Central memory CD8-positive, alpha-beta T cell (primary cell): ENCODE data around the gene SLX9.
A peak's percentile ranks its signal among the peaks of the same experiment; 100 is the strongest.

Source experiments
- ATAC-seq: fragments of 150-1000 bp; cut with Tn5 transposase; replicated peaks from 2 replicates; pipeline ENCODE4 v1.10.0; 2022; ENCODE audit warnings: mild to moderate bottlenecking, moderate FRiP score, moderate number of reproducible peaks; ENCODE audit not compliant: poor library complexity, severe bottlenecking; ENCODE audit errors: extremely low read depth
- DNase-seq, 2 donors: peaks; one replicate each; pipeline ENCODE4 v3.0.0; 2021; ENCODE audit warnings: low spot score in 2 of 2
- H3K27ac Mint-ChIP-seq: one replicate; pipeline ENCODE4 v1.8.0; 2022; ENCODE audit warnings: low read depth, mild to moderate bottlenecking, moderate library complexity, mixed read lengths
- H3K27me3 Mint-ChIP-seq: one replicate; pipeline ENCODE4 v1.8.0; 2022; ENCODE audit warnings: mixed read lengths
- H3K36me3 Mint-ChIP-seq: one replicate; pipeline ENCODE4 v1.8.0; 2022; ENCODE audit warnings: mild to moderate bottlenecking, moderate library complexity, mixed read lengths; ENCODE audit not compliant: insufficient read depth
- H3K4me1 Mint-ChIP-seq: one replicate; pipeline ENCODE4 v1.8.0; 2022; ENCODE audit warnings: mixed read lengths
- H3K4me3 Mint-ChIP-seq: one replicate; pipeline ENCODE4 v1.8.0; 2022; ENCODE audit warnings: mild to moderate bottlenecking, moderate library complexity, mixed read lengths
- H3K9me3 Mint-ChIP-seq: one replicate; pipeline ENCODE4 v1.8.0; 2022; ENCODE audit warnings: mixed read lengths

SLX9 gene

GRCh38 chr21:44952116-44952928, 12.5 kb downstream of the SLX9 start:
- DNase-seq (no peak), ATAC-seq (no peak)
- H3K36me3 Mint-ChIP-seq, result peaks cover 11% of the 10 kb centered on the region
- H3K4me3 Mint-ChIP-seq, result no peak overlapping the region
- H3K27ac Mint-ChIP-seq, result peak overlapping the region; percentile 49
- H3K4me1 Mint-ChIP-seq, result peaks cover 21% of the 10 kb centered on the region
- no peaks in the 10 kb centered on the region for H3K27me3 Mint-ChIP-seq
- no peaks in the 10 kb centered on the region for H3K9me3 Mint-ChIP-seq

- peaks cover 20% of the 10 kb centered on the region for H3K4me1 Mint-ChIP-seq
- DNase-seq (no peak), ATAC-seq (no peak)
- H3K9me3 Mint-ChIP-seq, result no peaks in the 10 kb centered on the region
- H3K27me3 Mint-ChIP-seq, result no peaks in the 10 kb centered on the region
- H3K36me3 Mint-ChIP-seq, result peaks cover 15% of the 10 kb centered on the region
- peak overlapping the region; percentile 49 for H3K27ac Mint-ChIP-seq
- H3K4me3 Mint-ChIP-seq, result no peak overlapping the region
These were observed 13.2 kb downstream of the SLX9 start for GRCh38 chr21:44952929-44953627.

- no peak for ATAC-seq
- no peak overlapping the region for H3K27ac Mint-ChIP-seq
- H3K36me3 Mint-ChIP-seq, result peaks cover 16% of the 10 kb centered on the region
- H3K4me1 Mint-ChIP-seq, result peaks cover 20% of the 10 kb centered on the region
- no peaks in the 10 kb centered on the region for H3K9me3 Mint-ChIP-seq
- no peaks in the 10 kb centered on the region for H3K27me3 Mint-ChIP-seq
- H3K4me3 Mint-ChIP-seq, result no peak overlapping the region
- DNase-seq, result no peak
These were observed 13.8 kb downstream of the SLX9 start for GRCh38 chr21:44953628-44954021.

- Mint-ChIP-seq H3K4me1 (peaks cover 20% of the 10 kb centered on the region), H3K36me3 (peaks cover 16% of the 10 kb centered on the region), H3K27ac (no peak overlapping the region), H3K9me3 (no peaks in the 10 kb centered on the region), H3K4me3 (no peak overlapping the region), H3K27me3 (no peaks in the 10 kb centered on the region)
- DNase-seq (no peak), ATAC-seq (no peak)
These were observed 14.5 kb downstream of the SLX9 start for GRCh38 chr21:44954281-44954771.

GRCh38 chr21:44955141-44955797, 15.4 kb downstream of the SLX9 start:
- Mint-ChIP-seq H3K4me1 (peaks cover 20% of the 10 kb centered on the region), H3K4me3 (no peak overlapping the region), H3K27ac (no peak overlapping the region), H3K36me3 (peaks cover 16% of the 10 kb centered on the region), H3K27me3 (no peaks in the 10 kb centered on the region), H3K9me3 (no peaks in the 10 kb centered on the region)
- ATAC-seq (no peak), DNase-seq (no peak)

GRCh38 chr21:44955798-44956175, 16.0 kb downstream of the SLX9 start:
- H3K9me3 Mint-ChIP-seq, result no peaks in the 10 kb centered on the region

GRCh38 chr21:44956356-44957046, 16.7 kb downstream of the SLX9 start:
- Mint-ChIP-seq H3K27ac (no peak overlapping the region), H3K4me1 (peaks cover 20% of the 10 kb centered on the region), H3K9me3 (no peaks in the 10 kb centered on the region), H3K4me3 (no peak overlapping the region), H3K36me3 (peaks cover 15% of the 10 kb centered on the region), H3K27me3 (no peaks in the 10 kb centered on the region)
- ATAC-seq (no peak), DNase-seq (no peak)

More at GRCh38 chr21:44955798-44956175, 16.0 kb downstream of the SLX9 start:
- peaks cover 15% of the 10 kb centered on the region for H3K36me3 Mint-ChIP-seq
- no peaks in the 10 kb centered on the region for H3K27me3 Mint-ChIP-seq
- peaks cover 20% of the 10 kb centered on the region for H3K4me1 Mint-ChIP-seq
- ATAC-seq (no peak), DNase-seq (no peak)
- H3K4me3 Mint-ChIP-seq, result no peak overlapping the region
- no peak overlapping the region for H3K27ac Mint-ChIP-seq

- no peak overlapping the region for H3K27ac Mint-ChIP-seq
- ATAC-seq, result no peak
- peaks cover 15% of the 10 kb centered on the region for H3K36me3 Mint-ChIP-seq
- H3K27me3 Mint-ChIP-seq, result no peaks in the 10 kb centered on the region
- no peaks in the 10 kb centered on the region for H3K9me3 Mint-ChIP-seq
- no peak for DNase-seq
- H3K4me3 Mint-ChIP-seq, result no peak overlapping the region
- H3K4me1 Mint-ChIP-seq, result peaks cover 20% of the 10 kb centered on the region
These were observed 17.4 kb downstream of the SLX9 start for GRCh38 chr21:44957047-44957831.

GRCh38 chr21:44957901-44958451, 18.1 kb downstream of the SLX9 start:
- ATAC-seq (no peak), DNase-seq (no peak)
- peaks cover 13% of the 10 kb centered on the region for H3K36me3 Mint-ChIP-seq
- no peak overlapping the region for H3K27ac Mint-ChIP-seq
- H3K27me3 Mint-ChIP-seq, result no peaks in the 10 kb centered on the region
- H3K4me3 Mint-ChIP-seq, result no peak overlapping the region
- H3K4me1 Mint-ChIP-seq, result peaks cover 13% of the 10 kb centered on the region
- H3K9me3 Mint-ChIP-seq, result no peaks in the 10 kb centered on the region

GRCh38 chr21:44958471-44959191, 18.8 kb downstream of the SLX9 start:
- Mint-ChIP-seq H3K9me3 (no peaks in the 10 kb centered on the region), H3K4me1 (peaks cover 14% of the 10 kb centered on the region), H3K27ac (no peak overlapping the region), H3K4me3 (no peak overlapping the region), H3K36me3 (peaks cover 13% of the 10 kb centered on the region), H3K27me3 (no peaks in the 10 kb centered on the region)
- no peak for ATAC-seq
- DNase-seq, result no peak

- ATAC-seq (no peak), DNase-seq (no peak)
- peaks cover 13% of the 10 kb centered on the region for H3K36me3 Mint-ChIP-seq
- no peaks in the 10 kb centered on the region for H3K27me3 Mint-ChIP-seq
- H3K27ac Mint-ChIP-seq, result no peak overlapping the region
- no peaks in the 10 kb centered on the region for H3K9me3 Mint-ChIP-seq
- peaks cover 13% of the 10 kb centered on the region for H3K4me1 Mint-ChIP-seq
- H3K4me3 Mint-ChIP-seq, result no peak overlapping the region
These were observed 19.7 kb downstream of the SLX9 start for GRCh38 chr21:44959376-44960091.
